ENCODE data around the gene PRKAG2. TPM values are rescaled to one million over a fixed set of nuclear protein-coding genes. Genes with fewer than 3 reads are reported as not detected.

Gene PRKAG2
- total RNA-seq, 4 donors from 2014 or later: 19.5 to 30.8 (median 27.6) TPM

DNA sequence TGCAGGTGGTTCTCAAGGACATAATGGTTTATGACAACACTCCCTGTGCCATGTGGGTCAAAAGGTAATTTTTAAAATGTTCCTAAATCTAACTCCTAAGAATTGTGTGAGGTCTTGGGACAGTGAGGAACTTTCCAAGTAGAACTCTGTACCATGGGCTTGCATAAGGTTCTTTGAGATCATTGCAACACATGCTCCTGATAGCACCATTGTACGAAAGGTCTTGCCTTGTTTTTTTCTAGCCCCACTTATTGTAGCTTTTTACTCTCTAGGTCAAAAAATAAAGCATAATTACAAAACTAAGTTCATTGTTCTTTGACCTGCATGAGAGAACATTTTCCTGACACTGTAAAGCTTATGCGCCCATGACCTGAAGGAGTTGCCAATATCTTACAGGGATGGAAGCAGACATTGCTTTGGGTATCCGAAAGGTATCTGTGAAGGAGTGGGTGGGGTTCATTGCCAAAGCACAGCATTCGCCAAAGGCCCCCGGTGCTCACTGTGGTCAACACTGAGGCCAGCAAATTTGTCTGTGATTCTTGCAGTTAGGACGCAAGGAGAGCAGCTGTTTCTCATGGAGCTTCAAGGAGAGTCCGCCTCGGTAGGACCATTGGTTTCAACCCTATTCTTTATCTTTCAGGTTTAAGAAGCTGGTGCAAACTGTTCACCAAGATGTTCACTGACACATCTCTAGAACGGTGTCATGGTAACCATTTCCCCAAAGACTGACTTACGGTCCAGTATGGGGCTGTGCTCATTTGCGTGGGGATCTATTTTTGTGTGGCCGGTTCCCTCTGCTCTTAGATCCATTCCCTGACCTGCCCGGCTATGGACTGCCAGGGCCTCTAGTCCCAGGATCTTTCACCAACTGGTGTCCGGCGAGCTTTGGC, 7.6 kb upstream of the PRKAG2 start:
- Histone ChIP-seq H3K4me1 (no peaks in the 10 kb centered on the region), H3K36me3 (no peaks in the 10 kb centered on the region), H3K4me3 (replicated peaks in 1 of 3) (no peak overlapping the region), H3K27me3 (no peaks in the 10 kb centered on the region), H3K9me3 (no peaks in the 10 kb centered on the region), H3K27ac (no peak overlapping the region)
- 88 to 96% methylated on average over 15 of the region's 15 CpGs for WGBS, 2 donors
- no peak for TF ChIP-seq POLR2A (IDR thresholded peaks at IDR 0.05)
- TF ChIP-seq, protein P1, sequence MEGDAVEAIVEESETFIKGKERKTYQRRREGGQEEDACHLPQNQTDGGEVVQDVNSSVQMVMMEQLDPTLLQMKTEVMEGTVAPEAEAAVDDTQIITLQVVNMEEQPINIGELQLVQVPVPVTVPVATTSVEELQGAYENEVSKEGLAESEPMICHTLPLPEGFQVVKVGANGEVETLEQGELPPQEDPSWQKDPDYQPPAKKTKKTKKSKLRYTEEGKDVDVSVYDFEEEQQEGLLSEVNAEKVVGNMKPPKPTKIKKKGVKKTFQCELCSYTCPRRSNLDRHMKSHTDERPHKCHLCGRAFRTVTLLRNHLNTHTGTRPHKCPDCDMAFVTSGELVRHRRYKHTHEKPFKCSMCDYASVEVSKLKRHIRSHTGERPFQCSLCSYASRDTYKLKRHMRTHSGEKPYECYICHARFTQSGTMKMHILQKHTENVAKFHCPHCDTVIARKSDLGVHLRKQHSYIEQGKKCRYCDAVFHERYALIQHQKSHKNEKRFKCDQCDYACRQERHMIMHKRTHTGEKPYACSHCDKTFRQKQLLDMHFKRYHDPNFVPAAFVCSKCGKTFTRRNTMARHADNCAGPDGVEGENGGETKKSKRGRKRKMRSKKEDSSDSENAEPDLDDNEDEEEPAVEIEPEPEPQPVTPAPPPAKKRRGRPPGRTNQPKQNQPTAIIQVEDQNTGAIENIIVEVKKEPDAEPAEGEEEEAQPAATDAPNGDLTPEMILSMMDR (IDR thresholded peaks at IDR 0.05): no peak
- intact Hi-C loops (cut with DNase I): no loop called here
- DNase-seq: no peak

- Histone ChIP-seq H3K27ac (no peak overlapping the region), H3K4me3 (replicated peaks in 1 of 3) (no peak overlapping the region), H3K4me1 (no peaks in the 10 kb centered on the region), H3K36me3 (no peaks in the 10 kb centered on the region), H3K9me3 (no peaks in the 10 kb centered on the region), H3K27me3 (no peaks in the 10 kb centered on the region)
- no peak for DNase-seq
- 86 to 94% methylated on average over 3 of the region's 3 CpGs for WGBS, 2 donors
- intact Hi-C loops (cut with DNase I): no loop called here
- TF ChIP-seq, protein P1 (IDR thresholded peaks at IDR 0.05): no peak
- no peak for TF ChIP-seq POLR2A (IDR thresholded peaks at IDR 0.05)
Measured at GRCh38 chr7:151883857-151884256, 6.9 kb upstream of the PRKAG2 start.

DNA sequence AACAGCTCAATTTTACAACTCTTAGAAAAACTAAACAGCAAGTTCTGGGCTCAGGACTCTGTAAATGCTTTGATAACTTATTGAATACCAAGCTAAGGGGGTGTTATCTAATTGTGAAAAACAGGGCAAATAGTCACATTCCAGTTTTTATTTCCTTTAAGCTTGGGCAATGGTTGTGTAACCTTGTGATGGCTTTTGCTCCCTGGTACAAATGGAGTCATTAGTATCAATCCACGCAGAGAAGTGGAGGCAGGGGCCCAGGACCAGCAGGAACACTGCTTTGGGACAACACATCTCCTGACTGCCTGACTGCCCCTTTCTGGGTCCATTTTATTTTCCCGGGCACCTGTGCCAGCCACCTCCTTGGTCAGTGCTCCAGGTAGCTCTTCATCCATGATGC, 5.8 kb upstream of the PRKAG2 start:
- no peak for TF ChIP-seq POLR2A (IDR thresholded peaks at IDR 0.05)
- TF ChIP-seq, protein P1 (IDR thresholded peaks at IDR 0.05): no peak
- Histone ChIP-seq H3K27me3 (no peaks in the 10 kb centered on the region), H3K27ac (no peak overlapping the region), H3K9me3 (no peaks in the 10 kb centered on the region), H3K4me3 (replicated peaks in 1 of 3) (no peak overlapping the region), H3K4me1 (peaks cover 4% of the 10 kb centered on the region in 2 donors), H3K36me3 (no peaks in the 10 kb centered on the region)
- intact Hi-C loops (cut with DNase I): no loop called here
- WGBS, 2 donors: 89% methylated on average over 2 of the region's 2 CpGs
- no peak for DNase-seq

DNA sequence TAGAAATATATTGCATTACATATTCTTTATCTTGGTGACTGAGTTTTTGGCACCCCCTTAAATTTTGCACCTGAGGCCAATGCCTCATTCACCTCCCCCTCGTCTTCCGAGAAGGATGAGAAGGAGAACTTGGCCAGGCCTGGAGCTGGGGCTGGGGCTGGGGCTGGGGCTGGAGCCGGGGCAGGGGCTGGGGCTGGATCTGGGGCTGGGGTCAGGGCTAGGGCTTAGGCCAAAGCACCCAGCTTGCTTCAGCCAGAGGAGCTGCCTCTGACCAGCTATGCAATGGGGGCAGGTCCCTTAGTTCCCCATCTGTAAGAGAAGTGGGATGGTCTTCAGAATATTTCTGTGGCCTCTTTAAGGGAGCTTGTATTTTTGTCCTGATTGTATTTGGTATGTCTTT, 3.8 kb upstream of the PRKAG2 start:
- no peak for TF ChIP-seq POLR2A (IDR thresholded peaks at IDR 0.05)
- TF ChIP-seq, protein P1 (IDR thresholded peaks at IDR 0.05): no peak
- Histone ChIP-seq H3K36me3 (no peaks in the 10 kb centered on the region), H3K4me3 (replicated peaks in 1 of 3) (no peak overlapping the region), H3K27me3 (no peaks in the 10 kb centered on the region), H3K27ac (no peak overlapping the region), H3K9me3 (no peaks in the 10 kb centered on the region), H3K4me1 (peaks cover 6 to 7% of the 10 kb centered on the region in 2 donors)
- intact Hi-C loops (cut with DNase I): no loop called here
- 95 to 98% methylated on average over 3 of the region's 3 CpGs for WGBS, 2 donors
- no peak for DNase-seq

Data from thyroid gland (tissue), 4 donors.